Activated T-helper 2 cell treated with anti-CD3 and anti-CD28 coated beads, Interferon-gamma antibody, Interleukin-2, Interleukin-4, amounts not matched to agents 10 μg/mL and 5 μg/mL and 100 μg/mL, durations not matched to agents 14 hours and 24 hours and 36 hours (primary cell): Measurements from ENCODE around the gene SHC2. TPM values are rescaled to one million over a fixed set of nuclear protein-coding genes. Genes with fewer than 3 reads are reported as not detected.
"Not testable (repeated sequence)": the region's sequence is repeated elsewhere in the genome, so short reads cannot be mapped to it uniquely, and the experiment has no call there.

ENCODE experiments used
- DNase-seq: peaks from one replicate; pipeline ENCODE4 v3.0.0; 2021; ENCODE audit warnings: low spot score
- H3K27ac Mint-ChIP-seq: one replicate; pipeline ENCODE4 v1.8.0; 2021; ENCODE audit warnings: mixed read lengths
- H3K27me3 Mint-ChIP-seq: one replicate; pipeline ENCODE4 v1.8.0; 2021; ENCODE audit warnings: low read depth, mixed read lengths
- H3K36me3 Mint-ChIP-seq: one replicate; pipeline ENCODE4 v1.8.0; 2021; ENCODE audit warnings: low read depth, mixed read lengths
- H3K4me1 Mint-ChIP-seq: one replicate; pipeline ENCODE4 v1.8.0; 2021; ENCODE audit warnings: low read depth, mixed read lengths
- H3K4me3 Mint-ChIP-seq: one replicate; pipeline ENCODE4 v1.8.0; 2021; ENCODE audit warnings: low read depth, mild to moderate bottlenecking, moderate library complexity, mixed read lengths
- H3K9me3 Mint-ChIP-seq: one replicate; pipeline ENCODE4 v1.8.0; 2021; ENCODE audit warnings: mixed read lengths
- intact Hi-C: fragments of 100-400 bp; cut with micrococcal nuclease; formaldehyde crosslinking; loops from one replicate; pipeline ENCODE4 v1.15.1; 2023
- total RNA-seq: library from RNA; stranded (reverse); gene quantifications from 2 replicates; pipeline ENCODE4 v1.2.3, GENCODE V29; 2022

Gene SHC2
- total RNA-seq, 1 donor from 2014 or later: not detected

GRCh38 chr19:428149-428548 lies 32.7 kb downstream of the SHC2 start:
- H3K4me3 Mint-ChIP-seq: no peak overlapping the region
- H3K4me1 Mint-ChIP-seq: no peaks in the 10 kb centered on the region
- no peaks in the 10 kb centered on the region for H3K36me3 Mint-ChIP-seq
- H3K27me3 Mint-ChIP-seq: no peaks in the 10 kb centered on the region
- intact Hi-C loops: no loop called here
- no peak overlapping the region for H3K27ac Mint-ChIP-seq
- H3K9me3 Mint-ChIP-seq: peaks cover 9% of the 10 kb centered on the region
- DNase-seq: no peak

- H3K27ac Mint-ChIP-seq, H3K4me1 Mint-ChIP-seq, DNase-seq, intact Hi-C loops, H3K4me3 Mint-ChIP-seq, H3K9me3 Mint-ChIP-seq, H3K36me3 Mint-ChIP-seq, H3K27me3 Mint-ChIP-seq: not testable (repeated sequence)
These were observed 33.2 kb downstream of the SHC2 start for GRCh38 chr19:427675-428074.

GRCh38 chr19:426725-427445 lies 33.9 kb downstream of the SHC2 start:
- H3K27ac Mint-ChIP-seq: no peak overlapping the region
- H3K9me3 Mint-ChIP-seq: peaks cover 9% of the 10 kb centered on the region
- intact Hi-C loops: no loop called here
- DNase-seq: no peak
- H3K4me1 Mint-ChIP-seq: no peaks in the 10 kb centered on the region
- no peaks in the 10 kb centered on the region for H3K36me3 Mint-ChIP-seq
- no peaks in the 10 kb centered on the region for H3K27me3 Mint-ChIP-seq
- no peak overlapping the region for H3K4me3 Mint-ChIP-seq

GRCh38 chr19:425056-425455 lies 35.8 kb downstream of the SHC2 start:
- Mint-ChIP-seq H3K4me1 (no peaks in the 10 kb centered on the region), H3K27ac (no peak overlapping the region), H3K4me3 (no peak overlapping the region), H3K27me3 (no peaks in the 10 kb centered on the region), H3K36me3 (no peaks in the 10 kb centered on the region), H3K9me3 (peaks cover 1% of the 10 kb centered on the region)
- intact Hi-C loops: no loop called here
- DNase-seq: no peak

GRCh38 chr19:424546-424945 lies 36.3 kb downstream of the SHC2 start:
- no peaks in the 10 kb centered on the region for H3K9me3 Mint-ChIP-seq
- no peaks in the 10 kb centered on the region for H3K27me3 Mint-ChIP-seq
- H3K36me3 Mint-ChIP-seq: no peaks in the 10 kb centered on the region
- no peak overlapping the region for H3K4me3 Mint-ChIP-seq
- DNase-seq: no peak
- H3K27ac Mint-ChIP-seq: no peak overlapping the region
- intact Hi-C loops: no loop called here
- no peaks in the 10 kb centered on the region for H3K4me1 Mint-ChIP-seq

- intact Hi-C loops: no loop called here
- Mint-ChIP-seq H3K27me3 (no peaks in the 10 kb centered on the region), H3K27ac (no peak overlapping the region), H3K9me3 (no peaks in the 10 kb centered on the region), H3K36me3 (no peaks in the 10 kb centered on the region), H3K4me3 (no peak overlapping the region), H3K4me1 (no peaks in the 10 kb centered on the region)
- no peak for DNase-seq
These were observed 37.0 kb downstream of the SHC2 start for GRCh38 chr19:423691-424466.

- H3K4me3 Mint-ChIP-seq, H3K36me3 Mint-ChIP-seq, intact Hi-C loops, H3K27ac Mint-ChIP-seq, DNase-seq, H3K27me3 Mint-ChIP-seq, H3K9me3 Mint-ChIP-seq, H3K4me1 Mint-ChIP-seq: not testable (repeated sequence)
These were observed 38.0 kb downstream of the SHC2 start for GRCh38 chr19:422917-423226.

- H3K27me3 Mint-ChIP-seq: no peaks in the 10 kb centered on the region
- intact Hi-C loops: no loop called here
- H3K4me3 Mint-ChIP-seq: no peak overlapping the region
- H3K27ac Mint-ChIP-seq: no peak overlapping the region
- no peaks in the 10 kb centered on the region for H3K36me3 Mint-ChIP-seq
- no peaks in the 10 kb centered on the region for H3K9me3 Mint-ChIP-seq
- no peaks in the 10 kb centered on the region for H3K4me1 Mint-ChIP-seq
- no peak for DNase-seq
These were observed 38.5 kb downstream of the SHC2 start for GRCh38 chr19:422213-422916.

- no peaks in the 10 kb centered on the region for H3K36me3 Mint-ChIP-seq
- no peak for DNase-seq
- H3K4me3 Mint-ChIP-seq: no peak overlapping the region
- no peaks in the 10 kb centered on the region for H3K27me3 Mint-ChIP-seq
- no peaks in the 10 kb centered on the region for H3K9me3 Mint-ChIP-seq
- no peaks in the 10 kb centered on the region for H3K4me1 Mint-ChIP-seq
- intact Hi-C loops: no loop called here
- no peak overlapping the region for H3K27ac Mint-ChIP-seq
These were observed 40.9 kb downstream of the SHC2 start for GRCh38 chr19:419721-420515.

GRCh38 chr19:418761-419671 lies 41.8 kb downstream of the SHC2 start:
- no peak for DNase-seq
- no peaks in the 10 kb centered on the region for H3K36me3 Mint-ChIP-seq
- H3K4me3 Mint-ChIP-seq: no peak overlapping the region
- H3K27ac Mint-ChIP-seq: no peak overlapping the region
- no peaks in the 10 kb centered on the region for H3K27me3 Mint-ChIP-seq
- H3K4me1 Mint-ChIP-seq: no peaks in the 10 kb centered on the region
- intact Hi-C loops: no loop called here
- no peaks in the 10 kb centered on the region for H3K9me3 Mint-ChIP-seq

GRCh38 chr19:416416-416815 lies 44.4 kb downstream of the SHC2 start:
- intact Hi-C loops: no loop called here
- Mint-ChIP-seq H3K4me1 (no peaks in the 10 kb centered on the region), H3K27ac (no peak overlapping the region), H3K9me3 (no peaks in the 10 kb centered on the region), H3K36me3 (no peaks in the 10 kb centered on the region), H3K27me3 (no peaks in the 10 kb centered on the region), H3K4me3 (no peak overlapping the region)
- no peak for DNase-seq

- Mint-ChIP-seq H3K36me3 (no peaks in the 10 kb centered on the region), H3K9me3 (no peaks in the 10 kb centered on the region), H3K4me1 (no peaks in the 10 kb centered on the region), H3K27ac (no peak overlapping the region), H3K27me3 (peaks cover under 1% of the 10 kb centered on the region), H3K4me3 (no peak overlapping the region)
- intact Hi-C loops: no loop called here
- DNase-seq: no peak
These were observed 45.5 kb downstream of the SHC2 start for GRCh38 chr19:415292-415691.
